Panc1 (cell line): Measurements from ENCODE around the gene SERTAD1. TPM values are rescaled to one million over a fixed set of nuclear protein-coding genes. Genes with fewer than 3 reads are reported as not detected.

Experiments used
- ATAC-seq: fragments of 200-7000 bp; cut with Tn5 transposase; 2 replicates; pipeline ENCODE4 v1.9.1; 2020; ENCODE audit warnings: mild to moderate bottlenecking, moderate library complexity
- Bru-seq: library from RNA; stranded (reverse); fragments of 400-500 nt; gene quantifications from one replicate; lab custom pipeline; 2021; lab: Mats Ljungman, UMichigan
- BruChase-seq, 2 experiments: library from RNA; stranded (reverse); fragments of 400-500 nt; gene quantifications; one replicate each; lab custom pipeline; 2021; lab: Mats Ljungman, UMichigan
- BruUV-seq: library from RNA; stranded (reverse); fragments of 400-500 nt; replicated peaks from 2 replicates; lab custom pipeline; 2021; lab: Mats Ljungman, UMichigan
- CTCF ChIA-PET: fragments of 300-600 bp; sonication (Branson Sonifier 250); formaldehyde crosslinking; loops from one replicate; lab custom pipeline; 2022; ENCODE audit warnings: antibody characterized with exemption; lab: Charles Lee
- POLR2A ChIA-PET: fragments of 300-600 bp; sonication (Branson Sonifier 250); formaldehyde crosslinking; loops from one replicate; lab custom pipeline; 2022; ENCODE audit warnings: antibody characterized with exemption; lab: Charles Lee
- DNase-seq: peaks from one replicate; pipeline ENCODE4 v3.0.0-alpha.2; 2010; ENCODE audit warnings: low read depth, low spot score
- H3K27ac ChIP-seq: 2 replicates; pipeline ENCODE4 v1.5.1; 2011; ENCODE audit warnings: mild to moderate bottlenecking, low read length, inconsistent platforms
- H3K27me3 ChIP-seq: fragments of 200-500 bp; sonication (Bioruptor generic); 2 replicates; pipeline ENCODE4 v1.6.0; 2014; ENCODE audit warnings: low read length, inconsistent platforms; ENCODE audit not compliant: control insufficient read depth, insufficient read depth
- H3K36me3 ChIP-seq: fragments of 200-500 bp; sonication (Bioruptor generic); 2 replicates; pipeline ENCODE4 v1.5.1; 2014; ENCODE audit warnings: inconsistent platforms, mild to moderate bottlenecking, low read length, moderate library complexity; ENCODE audit not compliant: control insufficient read depth, insufficient read depth
- H3K4me1 ChIP-seq: 2 replicates; pipeline ENCODE4 v1.5.1; 2011; ENCODE audit warnings: inconsistent platforms, mild to moderate bottlenecking, low read length, moderate library complexity; ENCODE audit not compliant: control insufficient read depth, insufficient read depth
- H3K4me3 ChIP-seq, 2 experiments: 2 replicates each; pipeline ENCODE4 v1.5.1; 2011 to 2012; ENCODE audit warnings: low read depth in 2 of 2, low read length in 2 of 2, mild to moderate bottlenecking in 2 of 2, inconsistent platforms in 1 of 2, moderate library complexity in 1 of 2
- H3K9me3 ChIP-seq: fragments of 200-500 bp; sonication (Bioruptor generic); 2 replicates; pipeline ENCODE4 v1.5.1; 2014; ENCODE audit warnings: low read depth, mild to moderate bottlenecking, inconsistent platforms, low read length, moderate library complexity; ENCODE audit not compliant: control insufficient read depth, insufficient read depth
- CTCF ChIP-seq: fragments of 450-650 bp; IDR thresholded peaks from 2 replicates; pipeline ENCODE4 v1.5.1; 2017; ENCODE audit warnings: mild to moderate bottlenecking
- POLR2AphosphoS5 ChIP-seq: IDR thresholded peaks from 2 replicates; pipeline ENCODE4 v1.6.1; 2012; ENCODE audit warnings: mild to moderate bottlenecking, low read depth, low read length, moderate library complexity
- SIN3A ChIP-seq: IDR thresholded peaks from 2 replicates; pipeline ENCODE4 v1.6.1; 2012; ENCODE audit warnings: low read depth, mild to moderate bottlenecking, low read length, moderate library complexity, borderline replicate concordance; ENCODE audit not compliant: insufficient read depth
- TCF7L2 ChIP-seq: IDR thresholded peaks from 2 replicates; pipeline ENCODE4 v1.6.1; 2011; ENCODE audit warnings: mild to moderate bottlenecking, low read depth, low read length, inconsistent platforms
- in situ Hi-C: cut with HindIII; loops from 2 replicates; pipeline ENCODE4 v1.10.0; 2016; ENCODE audit warnings: low sequenced_read_pairs, low pct_unique_long_range_greater_than_20kb
- intact Hi-C: fragments of 100-400 bp; cut with micrococcal nuclease; formaldehyde crosslinking; loops from one replicate; pipeline ENCODE4 v1.10.0; 2022; ENCODE audit not compliant: unreplicated experiment
- long read RNA-seq: library from polyadenylated mRNA; unstranded; transcript quantifications from one replicate; pipeline ENCODE4 v2.0.0, GENCODE V29; 2021; ENCODE audit not compliant: unreplicated experiment
- polyA plus RNA-seq: library from polyadenylated mRNA; unstranded; fragments of >200 nt; gene quantifications from one replicate; pipeline ENCODE4 v1.2.1, GENCODE V29; 2012; ENCODE audit warnings: missing spikeins; ENCODE audit not compliant: insufficient read length
- total RNA-seq: library from RNA; stranded (reverse); gene quantifications from one replicate; pipeline ENCODE4 v1.2.1, GENCODE V29; 2021; ENCODE audit not compliant: unreplicated experiment
- TF ChIP-seq, protein P1 (sequence below), 2 experiments: IDR thresholded peaks; 2 replicates each; pipeline ENCODE4 v1.6.1; 2011 to 2012; ENCODE audit warnings: low read depth in 2 of 2, control low read depth in 1 of 2, low read length in 1 of 2, mild to moderate bottlenecking in 1 of 2, moderate library complexity in 1 of 2; ENCODE audit not compliant: insufficient read depth in 1 of 2

Gene SERTAD1, protein sequence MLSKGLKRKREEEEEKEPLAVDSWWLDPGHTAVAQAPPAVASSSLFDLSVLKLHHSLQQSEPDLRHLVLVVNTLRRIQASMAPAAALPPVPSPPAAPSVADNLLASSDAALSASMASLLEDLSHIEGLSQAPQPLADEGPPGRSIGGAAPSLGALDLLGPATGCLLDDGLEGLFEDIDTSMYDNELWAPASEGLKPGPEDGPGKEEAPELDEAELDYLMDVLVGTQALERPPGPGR
- total RNA-seq: 13.4 TPM
- 13.7 TPM for polyA plus RNA-seq
- percentile 66 among the genes with signal in this experiment for Bru-seq, nascent RNA
- percentile 63 among the genes with signal in this experiment for BruChase-seq, experiment 1, labeled RNA remaining after a 2-hour chase
- percentile 48 among the genes with signal in this experiment for BruChase-seq, experiment 2, labeled RNA remaining after a 6-hour chase
- long read RNA-seq, transcript SERTAD1-201 (2 exons, 2,114 nt): major isoform, 19 of 24 reads
- long read RNA-seq, partial matches to known transcripts: 0 of 24 reads
- long read RNA-seq, other reads (novel, unspliced or antisense): 5 of 24 reads

- peak; percentile 87 for DNase-seq
- Histone ChIP-seq H3K27ac (peak within 1 kb of the TSS; percentile 94), H3K9me3 (no peaks in the 10 kb centered on the region), H3K4me1 (peaks cover 24% of the 10 kb centered on the region), H3K36me3 (peaks cover 4% of the 10 kb centered on the region; the same call in 1 of the 2 replicates), H3K27me3 (no peaks in the 10 kb centered on the region), H3K4me3 (peak within 1 kb of the TSS; percentile 85 to 93)
- ChIA-PET POLR2A (interaction anchor here (0.7 to 0.8 kb wide), 2 partner anchors 13 to 1807 kb away, joined by 4 read pairs; no protein-coding TSS in a partner anchor), CTCF (interaction anchor here (0.5 to 0.6 kb wide), 3 partner anchors 9 to 120 kb away, joined by 3 to 7 read pairs (median 4); no protein-coding TSS in a partner anchor)
- peak; percentile 99 for TF ChIP-seq POLR2AphosphoS5
- TF ChIP-seq CTCF: peak; percentile 92
- no peak for TF ChIP-seq TCF7L2
- TF ChIP-seq, protein P1, sequence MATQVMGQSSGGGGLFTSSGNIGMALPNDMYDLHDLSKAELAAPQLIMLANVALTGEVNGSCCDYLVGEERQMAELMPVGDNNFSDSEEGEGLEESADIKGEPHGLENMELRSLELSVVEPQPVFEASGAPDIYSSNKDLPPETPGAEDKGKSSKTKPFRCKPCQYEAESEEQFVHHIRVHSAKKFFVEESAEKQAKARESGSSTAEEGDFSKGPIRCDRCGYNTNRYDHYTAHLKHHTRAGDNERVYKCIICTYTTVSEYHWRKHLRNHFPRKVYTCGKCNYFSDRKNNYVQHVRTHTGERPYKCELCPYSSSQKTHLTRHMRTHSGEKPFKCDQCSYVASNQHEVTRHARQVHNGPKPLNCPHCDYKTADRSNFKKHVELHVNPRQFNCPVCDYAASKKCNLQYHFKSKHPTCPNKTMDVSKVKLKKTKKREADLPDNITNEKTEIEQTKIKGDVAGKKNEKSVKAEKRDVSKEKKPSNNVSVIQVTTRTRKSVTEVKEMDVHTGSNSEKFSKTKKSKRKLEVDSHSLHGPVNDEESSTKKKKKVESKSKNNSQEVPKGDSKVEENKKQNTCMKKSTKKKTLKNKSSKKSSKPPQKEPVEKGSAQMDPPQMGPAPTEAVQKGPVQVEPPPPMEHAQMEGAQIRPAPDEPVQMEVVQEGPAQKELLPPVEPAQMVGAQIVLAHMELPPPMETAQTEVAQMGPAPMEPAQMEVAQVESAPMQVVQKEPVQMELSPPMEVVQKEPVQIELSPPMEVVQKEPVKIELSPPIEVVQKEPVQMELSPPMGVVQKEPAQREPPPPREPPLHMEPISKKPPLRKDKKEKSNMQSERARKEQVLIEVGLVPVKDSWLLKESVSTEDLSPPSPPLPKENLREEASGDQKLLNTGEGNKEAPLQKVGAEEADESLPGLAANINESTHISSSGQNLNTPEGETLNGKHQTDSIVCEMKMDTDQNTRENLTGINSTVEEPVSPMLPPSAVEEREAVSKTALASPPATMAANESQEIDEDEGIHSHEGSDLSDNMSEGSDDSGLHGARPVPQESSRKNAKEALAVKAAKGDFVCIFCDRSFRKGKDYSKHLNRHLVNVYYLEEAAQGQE (IDR thresholded peaks at IDR 0.05; ENCODE audit: insufficient read depth in 1 of 2, low read depth in 2 of 2, low read length in 1 of 2): no peak
- 0 out of 2 replicates have a peak, but pooled peaks have one; percentile 47 for TF ChIP-seq SIN3A
- intact Hi-C loops: no loop called here
- TSS peak; percentile 89 for BruUV-seq
- peak; percentile 85 for ATAC-seq
- in situ Hi-C loops: no loop called here
These were observed at the start of gene SERTAD1 for GRCh38 chr19:40425450-40426287. TSS of gene SERTAD1 (minus strand) at chr19:40425992. CDS start at chr19:40423546, 2,446 bp downstream.

GRCh38 chr19:40474737-40475136 is 48.9 kb upstream of the SERTAD1 start:
- POLR2A ChIA-PET: no interaction called here
- H3K9me3 ChIP-seq: no peaks in the 10 kb centered on the region
- no peak overlapping the region for H3K4me3 ChIP-seq
- intact Hi-C loops (no loop called here), in situ Hi-C loops (no loop called here)
- BruUV-seq: no TSS peak
- ATAC-seq (no peak), DNase-seq (no peak)
- H3K4me1 ChIP-seq: no peaks in the 10 kb centered on the region
- CTCF ChIA-PET: interaction anchor here (0.6 kb wide), 1 partner anchor 50 kb away, joined by 3 read pairs; no protein-coding TSS in a partner anchor
- H3K36me3 ChIP-seq: no peaks in the 10 kb centered on the region
- no peaks in the 10 kb centered on the region for H3K27me3 ChIP-seq
- TF ChIP-seq TCF7L2: no peak
- no peak overlapping the region for H3K27ac ChIP-seq
